Stimulated activated CD4-positive, alpha-beta T cell treated with anti-CD3 and anti-CD28 coated beads, Interleukin-2, amount 100 ng/mL, for 4 hours (primary cell): Measurements from ENCODE around the gene GORASP1.

Experiments used
- DNase-seq: peaks from one replicate; pipeline ENCODE4 v3.0.0-alpha.2; 2020; ENCODE audit warnings: low read depth

GORASP1 gene

GRCh38 chr3:39141171-39141995, 34.0 kb upstream of the GORASP1 start:
- DNase-seq = no peak

- DNase-seq = no peak
Observed at GRCh38 chr3:39140341-39140971, 33.0 kb upstream of the GORASP1 start.

GRCh38 chr3:39139442-39139841, 32.0 kb upstream of the GORASP1 start:
- DNase-seq = no peak

- DNase-seq = no peak
Observed at GRCh38 chr3:39138804-39139415, 31.5 kb upstream of the GORASP1 start.

DNA sequence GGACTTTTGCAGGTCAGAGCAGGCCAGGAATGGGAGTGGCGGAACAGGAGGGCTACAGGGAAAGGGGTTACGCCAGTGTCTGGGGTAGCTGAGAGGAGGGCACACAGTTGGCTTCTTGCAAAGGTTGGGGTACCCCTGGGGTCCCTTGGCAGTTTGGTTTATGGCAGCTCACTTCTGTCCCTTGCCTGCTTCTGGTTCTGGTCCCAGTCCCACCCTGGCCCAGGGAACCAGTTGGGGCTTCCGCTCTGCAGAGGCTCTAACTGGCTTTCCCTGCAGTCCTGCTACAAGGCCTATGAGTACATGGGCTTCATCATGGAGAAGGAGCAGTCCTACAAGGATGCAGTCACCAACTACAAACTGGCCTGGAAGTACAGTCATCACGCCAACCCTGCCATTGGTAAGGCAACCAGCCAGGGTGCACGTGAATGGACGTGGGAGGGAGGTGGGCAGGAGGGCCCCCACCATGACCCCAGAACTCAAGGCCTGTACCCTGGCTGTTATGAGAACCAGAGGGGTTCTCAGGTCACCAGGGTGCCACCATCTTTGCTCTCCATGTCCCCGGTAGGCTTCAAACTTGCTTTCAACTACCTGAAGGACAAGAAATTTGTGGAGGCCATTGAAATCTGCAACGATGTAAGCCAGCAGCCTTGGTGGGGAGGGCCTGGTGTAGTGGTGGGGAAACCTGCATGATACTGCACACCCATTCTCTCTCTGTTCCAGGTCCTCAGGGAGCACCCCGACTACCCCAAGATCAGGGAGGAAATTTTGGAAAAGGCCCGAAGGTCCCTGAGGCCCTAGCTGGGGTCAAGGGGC, 30.8 kb upstream of the GORASP1 start:
- no peak for DNase-seq

- no peak for DNase-seq
Observed at GRCh38 chr3:39137435-39137936, 30.1 kb upstream of the GORASP1 start.

DNA sequence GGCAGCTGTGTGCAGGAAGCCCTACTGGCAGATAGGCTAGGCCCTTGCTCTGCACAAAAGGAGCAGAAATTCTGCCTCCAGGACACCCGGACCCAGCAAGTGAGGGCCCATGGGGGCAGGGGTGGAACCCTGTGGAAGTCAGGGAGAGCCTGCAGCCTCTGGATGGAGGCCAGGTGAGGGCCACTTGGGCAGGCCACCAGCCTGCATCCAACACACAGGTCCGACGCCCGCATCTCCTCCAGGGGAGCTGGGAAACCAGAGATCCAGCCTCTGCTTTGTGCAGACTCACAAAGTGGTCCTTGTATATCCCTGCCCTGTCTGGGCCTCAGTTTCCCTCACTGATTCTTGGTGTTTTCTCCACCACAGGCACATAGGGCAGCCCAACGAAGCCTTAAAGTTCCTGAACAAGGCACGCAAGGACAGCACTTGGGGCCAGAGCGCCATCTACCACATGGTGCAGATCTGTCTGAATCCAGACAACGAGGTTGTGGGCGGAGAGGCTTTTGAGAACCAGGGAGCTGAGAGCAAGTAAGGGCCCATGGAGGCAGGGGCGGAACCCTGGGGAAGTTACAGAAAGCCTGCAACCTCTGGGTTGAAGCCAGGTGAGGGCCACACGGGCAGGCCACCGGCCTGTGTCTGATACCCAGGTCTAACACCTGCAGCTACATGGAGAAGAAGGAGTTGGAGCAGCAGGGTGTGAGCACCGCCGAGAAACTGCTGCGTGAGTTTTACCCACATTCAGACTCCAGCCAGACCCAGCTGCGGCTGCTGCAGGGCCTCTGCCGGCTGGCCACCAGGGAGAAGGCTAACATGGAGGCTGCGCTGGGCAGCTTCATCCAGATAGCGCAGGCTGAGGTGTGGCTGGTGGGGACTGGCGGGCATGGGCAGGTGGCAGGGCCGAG, 29.4 kb upstream of the GORASP1 start:
- DNase-seq = no peak

- no peak for DNase-seq
Observed at GRCh38 chr3:39135170-39135805, 27.9 kb upstream of the GORASP1 start.

- no peak for DNase-seq
Observed at GRCh38 chr3:39134305-39134704, 26.9 kb upstream of the GORASP1 start.

DNA sequence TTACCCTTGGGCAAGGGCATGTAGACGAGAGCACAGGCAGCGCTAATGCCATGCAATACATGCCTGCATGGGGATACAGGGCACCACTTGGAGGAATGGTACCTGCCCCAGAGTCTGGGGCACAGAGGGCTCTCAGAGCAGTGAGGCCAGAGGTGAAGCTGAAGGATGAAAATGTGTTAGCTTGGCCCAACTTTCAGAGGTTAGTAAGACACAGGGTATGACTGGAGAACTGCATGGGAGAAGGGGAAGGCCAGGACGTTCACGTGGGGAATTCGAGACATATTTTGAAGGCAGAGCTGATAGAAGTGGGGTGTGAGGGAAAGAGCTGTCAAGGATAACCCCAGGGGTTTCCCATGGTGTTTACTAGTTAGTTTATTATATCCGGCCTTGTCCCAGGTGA, 26.4 kb upstream of the GORASP1 start:
- DNase-seq = no peak

- DNase-seq = no peak
Observed at GRCh38 chr3:39133093-39133490, 25.7 kb upstream of the GORASP1 start.

- no peak for DNase-seq
Observed at GRCh38 chr3:39132096-39133092, 25.0 kb upstream of the GORASP1 start.

DNA sequence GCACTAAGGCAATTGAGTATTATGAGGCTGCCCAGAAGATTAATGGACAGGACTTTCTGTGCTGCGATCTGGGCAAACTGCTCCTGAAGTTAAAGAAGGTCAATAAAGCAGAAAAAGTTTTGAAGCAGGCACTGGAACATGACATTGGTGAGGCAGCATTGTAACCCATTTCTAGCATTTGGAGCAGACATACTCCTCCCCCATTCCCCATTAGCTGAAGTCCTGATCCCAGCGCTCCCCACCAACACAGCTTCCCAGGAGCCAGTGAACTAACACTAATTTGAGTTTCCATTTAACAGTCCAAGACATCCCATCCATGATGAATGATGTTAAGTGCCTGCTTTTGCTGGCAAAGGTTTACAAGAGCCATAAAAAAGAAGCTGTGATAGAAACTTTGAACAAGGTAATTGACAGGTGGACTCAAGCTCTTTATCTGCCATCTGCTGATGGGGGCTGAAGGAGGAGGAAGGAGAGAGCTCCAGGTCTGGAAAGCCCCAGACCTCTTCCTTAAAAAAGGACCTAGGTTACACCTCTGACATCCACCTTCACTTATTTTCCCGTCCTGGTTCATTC, 23.4 kb upstream of the GORASP1 start:
- no peak for DNase-seq

DNA sequence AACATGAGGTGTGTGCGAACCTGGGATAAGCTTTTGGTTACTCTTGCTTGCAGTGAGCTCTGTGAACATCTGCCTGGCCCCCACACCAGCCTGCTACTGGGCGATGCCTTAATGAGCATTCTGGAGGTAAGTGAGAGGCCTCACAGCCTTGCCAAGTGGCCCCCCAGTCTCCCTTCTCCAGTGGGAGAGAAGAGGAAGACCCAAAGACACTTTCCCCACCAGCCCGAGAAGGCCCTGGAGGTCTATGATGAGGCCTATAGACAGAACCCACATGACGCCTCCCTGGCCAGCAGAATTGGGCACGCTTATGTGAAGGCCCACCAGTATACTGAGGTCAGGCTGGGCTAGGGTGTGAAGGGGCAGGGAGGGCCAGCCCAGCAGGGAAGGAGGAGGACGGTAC, 22.6 kb upstream of the GORASP1 start:
- DNase-seq = no peak

- no peak for DNase-seq
Observed at GRCh38 chr3:39128951-39129350, 21.5 kb upstream of the GORASP1 start.

DNA sequence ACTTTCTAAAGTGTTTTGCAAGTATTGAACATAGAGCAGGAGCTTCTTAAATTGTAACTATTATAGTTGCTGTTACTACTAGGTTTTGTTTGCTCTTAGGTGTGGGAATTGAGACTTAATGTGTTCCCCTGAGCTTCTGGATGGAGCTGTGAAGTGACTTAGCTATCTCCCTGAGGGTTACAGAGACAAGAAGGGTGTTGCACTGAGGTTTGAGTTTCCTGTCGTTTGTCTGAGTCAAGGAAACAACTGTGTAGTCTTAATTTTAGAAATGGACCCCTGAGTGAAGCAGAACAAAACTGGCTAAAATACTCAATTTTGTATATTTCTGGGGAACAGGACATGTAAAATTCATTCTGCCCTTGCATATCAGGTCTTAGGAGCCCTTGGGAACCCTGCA, 20.5 kb upstream of the GORASP1 start:
- no peak for DNase-seq

DNA sequence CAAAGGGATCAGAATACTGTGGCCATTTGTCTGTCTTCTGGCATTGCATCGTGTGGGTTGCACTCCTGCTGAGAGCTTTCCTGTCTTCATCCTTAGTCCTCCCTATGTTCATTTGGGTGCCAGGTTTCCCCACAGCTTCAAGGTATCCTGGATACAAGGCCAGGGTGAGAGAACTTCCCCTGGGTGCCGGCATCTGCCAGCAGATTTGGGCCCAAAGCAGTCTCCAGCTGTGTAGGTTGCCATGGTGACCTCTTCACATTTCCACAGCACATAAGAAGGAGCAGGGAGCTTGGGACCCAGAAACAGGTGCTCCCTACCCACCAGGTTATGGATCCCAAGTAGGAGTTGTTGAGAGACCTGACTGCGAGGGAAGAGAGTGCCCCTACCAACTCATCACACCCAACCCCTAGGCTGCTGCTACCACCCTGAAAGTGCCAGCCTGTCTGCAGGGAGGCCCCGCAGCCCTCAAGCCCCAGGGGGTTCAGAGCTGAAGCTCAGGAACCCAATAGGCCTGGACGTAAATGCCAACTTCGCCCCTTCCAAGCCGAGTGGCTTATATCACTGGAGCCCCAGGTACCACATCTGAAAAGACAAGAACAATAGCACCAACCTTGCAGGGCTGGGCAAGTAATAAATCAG, 20.0 kb upstream of the GORASP1 start:
- no peak for DNase-seq

- no peak for DNase-seq
Observed at GRCh38 chr3:39126532-39127071, 19.2 kb upstream of the GORASP1 start.
